Caco-2 (cell line): Measurements from ENCODE around the gene RTP4. TPM values are rescaled to one million over a fixed set of nuclear protein-coding genes. Genes with fewer than 3 reads are reported as not detected.

Source experiments
- Bru-seq: library from RNA; stranded (reverse); fragments of 400-500 nt; gene quantifications from one replicate; lab custom pipeline; 2021; lab: Mats Ljungman, UMichigan
- BruChase-seq, 2 experiments: library from RNA; stranded (reverse); fragments of 400-500 nt; gene quantifications; one replicate each; lab custom pipeline; 2021; lab: Mats Ljungman, UMichigan
- BruUV-seq: library from RNA; stranded (reverse); fragments of 400-500 nt; replicated peaks from 2 replicates; lab custom pipeline; 2021; lab: Mats Ljungman, UMichigan
- CTCF ChIA-PET: fragments of 300-600 bp; sonication (Branson Sonifier 250); formaldehyde crosslinking; loops from one replicate; lab custom pipeline; 2022; ENCODE audit warnings: antibody characterized with exemption; lab: Charles Lee
- POLR2A ChIA-PET: fragments of 300-600 bp; sonication (Branson Sonifier 250); formaldehyde crosslinking; loops from one replicate; lab custom pipeline; 2022; ENCODE audit warnings: antibody characterized with exemption; lab: Charles Lee
- DNase-seq, 2 experiments: peaks; one replicate each; pipeline versions ENCODE4 v3.0.0 to v3.0.0-alpha.2; 2020 to 2022
- H3K27me3 ChIP-seq: replicated peaks from 2 replicates; pipeline ENCODE4 v1.6.0; 2011; ENCODE audit warnings: low read length; ENCODE audit not compliant: control insufficient read depth, insufficient read depth
- H3K36me3 ChIP-seq: 2 replicates; pipeline ENCODE4 v1.5.1; 2011; ENCODE audit warnings: low read length; ENCODE audit not compliant: control insufficient read depth, insufficient read depth
- H3K4me1 ChIP-seq: fragments of 250-450 bp; sonication (Bioruptor Pico); 2 replicates; pipeline ENCODE4 v1.5.1; 2020; ENCODE audit warnings: mild to moderate bottlenecking
- H3K4me3 ChIP-seq: 2 replicates; pipeline ENCODE4 v1.5.1; 2011; ENCODE audit warnings: low read depth, mild to moderate bottlenecking, control low read depth, low read length
- H3K9me3 ChIP-seq: fragments of 250-450 bp; sonication (Bioruptor Pico); 2 replicates; pipeline ENCODE4 v1.5.1; 2020; ENCODE audit warnings: mild to moderate bottlenecking, moderate library complexity
- H3K27ac Mint-ChIP-seq: one replicate; pipeline ENCODE4 v1.8.0; 2022; ENCODE audit warnings: mixed read lengths; ENCODE audit not compliant: unreplicated experiment
- H3K27me3 Mint-ChIP-seq: one replicate; pipeline ENCODE4 v1.8.0; 2022; ENCODE audit warnings: mixed read lengths; ENCODE audit not compliant: insufficient read depth, unreplicated experiment
- H3K36me3 Mint-ChIP-seq: one replicate; pipeline ENCODE4 v1.8.0; 2022; ENCODE audit warnings: mild to moderate bottlenecking, mixed read lengths; ENCODE audit not compliant: insufficient read depth, unreplicated experiment
- H3K4me1 Mint-ChIP-seq: one replicate; pipeline ENCODE4 v1.8.0; 2022; ENCODE audit warnings: low read depth, mixed read lengths; ENCODE audit not compliant: unreplicated experiment
- H3K4me3 Mint-ChIP-seq: one replicate; pipeline ENCODE4 v1.8.0; 2022; ENCODE audit warnings: mild to moderate bottlenecking, moderate library complexity, mixed read lengths; ENCODE audit not compliant: unreplicated experiment
- H3K9me3 Mint-ChIP-seq: one replicate; pipeline ENCODE4 v1.8.0; 2022; ENCODE audit warnings: mixed read lengths; ENCODE audit not compliant: unreplicated experiment
- intact Hi-C: fragments of 100-400 bp; cut with micrococcal nuclease; formaldehyde crosslinking; loops from one replicate; pipeline ENCODE4 v1.10.0; 2022; ENCODE audit not compliant: unreplicated experiment
- long read RNA-seq: library from polyadenylated mRNA; stranded (forward); transcript quantifications from one replicate; pipeline ENCODE4 v2.0.0, GENCODE V29; 2022
- total RNA-seq: library from RNA; stranded (reverse); gene quantifications from 2 replicates; pipeline ENCODE4 v1.2.3, GENCODE V29; 2022
- TF ChIP-seq, protein P1 (sequence below), 2 experiments: fragments of 200-600 bp in 1 of 2; IDR thresholded peaks; 1 replicate in 1 of 2; 2 replicates in 1 of 2; pipeline versions ENCODE4 v1.5.1 to v1.8.0; 2011 to 2022; ENCODE audit warnings: antibody characterized with exemption in 1 of 2, control low read depth in 1 of 2, inconsistent platforms in 1 of 2, low read depth in 1 of 2, low read length in 1 of 2, mild to moderate bottlenecking in 1 of 2, moderate library complexity in 1 of 2; ENCODE audit not compliant: insufficient read depth in 1 of 2, severe bottlenecking in 1 of 2, unreplicated experiment in 1 of 2

RTP4 gene, protein sequence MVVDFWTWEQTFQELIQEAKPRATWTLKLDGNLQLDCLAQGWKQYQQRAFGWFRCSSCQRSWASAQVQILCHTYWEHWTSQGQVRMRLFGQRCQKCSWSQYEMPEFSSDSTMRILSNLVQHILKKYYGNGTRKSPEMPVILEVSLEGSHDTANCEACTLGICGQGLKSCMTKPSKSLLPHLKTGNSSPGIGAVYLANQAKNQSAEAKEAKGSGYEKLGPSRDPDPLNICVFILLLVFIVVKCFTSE
- not detected in 2 replicates for total RNA-seq
- Bru-seq, nascent RNA, result percentile 30 among the genes with signal in this experiment
- percentile 19 among the genes with signal in this experiment for BruChase-seq, experiment 1, labeled RNA remaining after a 2-hour chase
- not detected for BruChase-seq, experiment 2, labeled RNA remaining after a 6-hour chase
- long read RNA-seq, result 0 reads

DNA sequence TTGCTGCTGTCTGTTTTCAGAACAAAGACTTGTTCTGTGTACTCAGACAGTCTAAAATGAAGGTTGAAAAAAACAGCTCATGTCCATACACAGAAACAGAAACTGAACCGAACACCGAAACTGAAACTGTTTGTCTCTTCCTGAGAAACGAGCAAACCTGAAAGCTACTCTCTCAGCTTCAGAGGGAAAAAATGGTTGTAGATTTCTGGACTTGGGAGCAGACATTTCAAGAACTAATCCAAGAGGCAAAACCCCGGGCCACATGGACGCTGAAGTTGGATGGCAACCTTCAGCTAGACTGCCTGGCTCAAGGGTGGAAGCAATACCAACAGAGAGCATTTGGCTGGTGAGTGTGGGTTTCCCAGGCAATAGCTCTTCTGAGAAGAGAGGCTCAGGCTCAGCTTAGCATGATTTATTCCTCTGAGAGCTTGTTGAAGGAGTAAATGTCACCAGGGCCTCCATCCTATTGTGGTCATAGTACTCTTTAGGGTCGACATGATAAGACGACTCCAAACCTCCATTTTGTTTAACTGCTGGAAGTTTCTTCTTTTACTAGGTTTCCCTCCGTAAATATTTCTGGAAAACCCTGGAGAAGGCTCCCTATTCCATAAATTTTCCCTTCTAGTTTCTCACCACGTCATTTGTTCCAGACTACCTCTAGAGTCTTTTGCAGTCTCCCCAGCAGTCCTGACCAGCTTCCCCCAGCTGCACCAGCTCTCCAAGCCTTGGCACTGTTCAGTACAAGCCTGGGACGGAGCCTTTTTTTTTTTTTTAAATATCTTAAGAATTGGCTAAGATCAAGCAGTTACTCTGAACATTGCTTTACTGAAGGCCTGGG, at the start of gene RTP4:
RTP4 (plus strand) TSS at position 135 of the 838 bp plus-strand sequence; CDS start at position 192, 57 bp downstream.
- ChIA-PET POLR2A (no interaction called here), CTCF (no interaction called here)
- H3K4me3 ChIP-seq, result no peak within 1 kb of the TSS
- DNase-seq, result no peak
- TF ChIP-seq, protein P1, sequence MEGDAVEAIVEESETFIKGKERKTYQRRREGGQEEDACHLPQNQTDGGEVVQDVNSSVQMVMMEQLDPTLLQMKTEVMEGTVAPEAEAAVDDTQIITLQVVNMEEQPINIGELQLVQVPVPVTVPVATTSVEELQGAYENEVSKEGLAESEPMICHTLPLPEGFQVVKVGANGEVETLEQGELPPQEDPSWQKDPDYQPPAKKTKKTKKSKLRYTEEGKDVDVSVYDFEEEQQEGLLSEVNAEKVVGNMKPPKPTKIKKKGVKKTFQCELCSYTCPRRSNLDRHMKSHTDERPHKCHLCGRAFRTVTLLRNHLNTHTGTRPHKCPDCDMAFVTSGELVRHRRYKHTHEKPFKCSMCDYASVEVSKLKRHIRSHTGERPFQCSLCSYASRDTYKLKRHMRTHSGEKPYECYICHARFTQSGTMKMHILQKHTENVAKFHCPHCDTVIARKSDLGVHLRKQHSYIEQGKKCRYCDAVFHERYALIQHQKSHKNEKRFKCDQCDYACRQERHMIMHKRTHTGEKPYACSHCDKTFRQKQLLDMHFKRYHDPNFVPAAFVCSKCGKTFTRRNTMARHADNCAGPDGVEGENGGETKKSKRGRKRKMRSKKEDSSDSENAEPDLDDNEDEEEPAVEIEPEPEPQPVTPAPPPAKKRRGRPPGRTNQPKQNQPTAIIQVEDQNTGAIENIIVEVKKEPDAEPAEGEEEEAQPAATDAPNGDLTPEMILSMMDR (IDR thresholded peaks at IDR 0.05; ENCODE audit: insufficient read depth in 1 of 2, low read depth in 1 of 2, low read length in 1 of 2, severe bottlenecking in 1 of 2, unreplicated experiment in 1 of 2), result no peak
- Mint-ChIP-seq H3K27me3 (no peaks in the 10 kb centered on the region), H3K9me3 (no peaks in the 10 kb centered on the region), H3K27ac (no peak within 1 kb of the TSS), H3K4me3 (no peak within 1 kb of the TSS), H3K36me3 (no peaks in the 10 kb centered on the region), H3K4me1 (no peaks in the 10 kb centered on the region)
- BruUV-seq, result no TSS peak
- no peaks in the 10 kb centered on the region for H3K4me1 ChIP-seq
- no peaks in the 10 kb centered on the region for H3K36me3 ChIP-seq
- intact Hi-C loops, result no loop called here
- no peaks in the 10 kb centered on the region for H3K27me3 ChIP-seq
- H3K9me3 ChIP-seq, result no peaks in the 10 kb centered on the region

GRCh38 chr3:187318819-187319616, 49.2 kb upstream of the RTP4 start:
- TF ChIP-seq, protein P1 (IDR thresholded peaks at IDR 0.05; ENCODE audit: insufficient read depth in 1 of 2, low read depth in 1 of 2, low read length in 1 of 2, severe bottlenecking in 1 of 2, unreplicated experiment in 1 of 2), result peak; percentile 76 to 91
- CTCF ChIA-PET, result interaction anchor here (1.0 to 5.0 kb wide), 10 partner anchors 44 to 360 kb away, joined by 3 to 107 read pairs (median 4); no protein-coding TSS in a partner anchor
- intact Hi-C loops, result loop anchor here (1.0 kb wide), 5 partner anchors 99 to 395 kb away; no protein-coding TSS in a partner anchor

More at GRCh38 chr3:187318819-187319616, 49.2 kb upstream of the RTP4 start:
- no peak overlapping the region for H3K4me3 ChIP-seq
- no peaks in the 10 kb centered on the region for H3K36me3 ChIP-seq
- no peaks in the 10 kb centered on the region for H3K36me3 Mint-ChIP-seq
- BruUV-seq, result no TSS peak
- peak; percentile 44 to 45 for DNase-seq
- POLR2A ChIA-PET, result no interaction called here
- H3K4me3 Mint-ChIP-seq, result no peak overlapping the region
- H3K9me3 Mint-ChIP-seq, result no peaks in the 10 kb centered on the region
- no peaks in the 10 kb centered on the region for H3K27me3 ChIP-seq
- 0 out of 2 replicates have a peak, but pooled peaks cover 3% of the 10 kb centered on the region for H3K9me3 ChIP-seq
- no peak overlapping the region for H3K27ac Mint-ChIP-seq
- peaks cover 23% of the 10 kb centered on the region for H3K4me1 ChIP-seq
- H3K27me3 Mint-ChIP-seq, result peaks cover 10% of the 10 kb centered on the region
- H3K4me1 Mint-ChIP-seq, result no peaks in the 10 kb centered on the region
